GM18517 (cell line): ENCODE data around the gene TMEM235.

Experiments
- ATAC-seq: cut with Tn5 transposase; IDR thresholded peaks from one replicate; pipeline ENCODE4 v1.9.1; 2021; ENCODE audit warnings: mild to moderate bottlenecking, moderate library complexity; ENCODE audit not compliant: unreplicated experiment

Gene TMEM235

DNA sequence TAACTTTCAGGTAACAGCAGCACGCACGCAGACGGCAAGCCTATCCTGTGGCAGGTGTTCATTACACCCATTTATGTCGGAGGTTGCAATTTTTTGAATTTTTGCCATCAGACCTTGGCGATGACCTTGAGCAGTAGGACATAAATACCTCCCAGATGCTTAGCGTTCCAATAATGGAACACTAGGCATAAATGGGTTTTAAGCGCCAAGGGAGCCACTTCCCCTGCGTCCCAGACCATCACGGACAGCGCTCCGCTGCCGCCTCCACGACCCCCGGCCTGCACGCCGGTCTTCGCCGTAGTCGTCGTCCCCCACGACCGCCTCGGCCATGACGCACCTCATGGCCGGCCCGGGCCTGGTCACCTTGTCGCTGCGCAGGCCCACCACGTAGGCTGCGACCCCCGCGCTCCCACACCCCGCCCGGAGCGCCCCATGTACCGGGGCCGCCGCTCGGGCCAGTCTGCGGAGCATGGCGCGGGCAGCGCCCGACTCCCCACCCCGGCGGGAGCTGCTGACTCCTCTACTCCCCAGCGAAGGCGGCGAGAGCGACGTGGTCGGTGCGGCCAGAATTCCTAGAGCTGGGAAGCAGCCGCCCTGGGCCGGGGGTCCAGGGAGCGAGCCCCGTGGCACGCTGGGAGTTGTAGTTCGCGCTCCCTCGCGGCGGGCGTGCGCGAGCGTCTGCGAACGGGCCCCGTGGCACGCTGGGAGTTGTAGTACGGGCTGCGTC is 22.7 kb downstream of the TMEM235 start:
- ATAC-seq: no peak

DNA sequence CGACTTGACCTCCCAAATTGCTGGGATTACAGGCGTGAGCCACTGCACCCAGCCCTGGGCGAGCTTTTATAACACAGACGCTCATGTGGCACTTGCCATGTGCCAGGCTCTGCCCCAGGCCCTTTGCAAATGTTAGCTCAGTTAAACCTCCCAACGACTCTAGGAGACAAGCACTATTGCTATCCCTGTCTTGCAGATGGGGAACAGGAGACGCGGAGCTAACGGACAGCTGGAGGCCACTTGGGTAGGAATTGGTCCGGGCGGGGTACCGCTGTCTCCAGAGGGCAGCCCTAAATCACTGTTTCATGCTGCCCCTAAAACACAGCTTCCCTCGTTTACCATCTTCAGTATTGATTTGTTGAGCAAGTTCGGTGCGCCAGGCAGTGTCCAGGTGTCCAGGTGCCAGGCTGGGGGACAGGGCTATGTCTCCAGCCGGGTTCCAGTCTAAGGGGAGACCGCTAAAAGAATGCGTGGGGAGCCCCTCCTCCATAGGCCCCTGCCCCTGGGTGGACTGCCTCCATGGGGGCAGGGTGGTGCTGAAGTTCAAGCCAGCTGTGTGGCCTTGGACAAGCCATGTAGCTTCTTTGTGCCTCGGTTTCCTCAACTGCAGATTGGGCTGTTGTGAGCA is 23.7 kb downstream of the TMEM235 start:
- ATAC-seq: no peak

DNA sequence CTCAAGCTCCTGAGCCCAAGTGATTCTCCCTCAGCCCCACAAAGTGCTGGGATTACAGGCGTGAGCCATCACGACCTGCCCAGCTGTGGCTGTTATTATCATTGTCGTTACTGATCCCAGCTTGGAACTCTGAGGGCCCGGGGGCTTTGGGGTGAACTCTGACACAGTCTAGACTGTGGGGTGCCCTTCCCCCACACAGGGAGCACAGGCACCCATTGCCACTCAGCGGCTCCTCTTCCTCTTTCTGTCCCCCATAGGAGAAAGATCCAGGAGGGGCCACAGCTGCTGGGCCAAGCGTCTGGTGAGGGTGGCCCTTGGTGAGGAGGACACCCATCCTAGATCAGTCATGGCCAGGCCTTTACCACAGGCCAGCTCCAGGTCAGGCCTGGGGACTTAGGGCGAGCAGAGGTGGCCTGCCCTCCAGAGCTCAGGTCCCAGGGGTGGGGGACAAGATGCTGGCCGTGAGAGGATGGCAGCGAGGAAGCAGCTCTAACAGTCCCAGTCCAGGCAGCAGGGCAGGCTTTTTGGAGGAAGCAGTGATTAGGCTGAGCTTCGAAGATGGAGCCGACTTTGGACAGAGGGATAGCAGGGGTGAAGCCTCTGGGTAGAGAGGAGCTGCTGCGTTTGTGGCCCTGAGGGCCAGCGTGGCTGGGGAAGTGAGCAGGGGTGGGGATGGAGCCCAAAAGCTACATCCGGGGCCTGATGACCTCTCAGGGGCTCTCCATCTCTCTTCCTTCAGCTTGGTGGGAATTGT is 24.7 kb downstream of the TMEM235 start:
- ATAC-seq: no peak

DNA sequence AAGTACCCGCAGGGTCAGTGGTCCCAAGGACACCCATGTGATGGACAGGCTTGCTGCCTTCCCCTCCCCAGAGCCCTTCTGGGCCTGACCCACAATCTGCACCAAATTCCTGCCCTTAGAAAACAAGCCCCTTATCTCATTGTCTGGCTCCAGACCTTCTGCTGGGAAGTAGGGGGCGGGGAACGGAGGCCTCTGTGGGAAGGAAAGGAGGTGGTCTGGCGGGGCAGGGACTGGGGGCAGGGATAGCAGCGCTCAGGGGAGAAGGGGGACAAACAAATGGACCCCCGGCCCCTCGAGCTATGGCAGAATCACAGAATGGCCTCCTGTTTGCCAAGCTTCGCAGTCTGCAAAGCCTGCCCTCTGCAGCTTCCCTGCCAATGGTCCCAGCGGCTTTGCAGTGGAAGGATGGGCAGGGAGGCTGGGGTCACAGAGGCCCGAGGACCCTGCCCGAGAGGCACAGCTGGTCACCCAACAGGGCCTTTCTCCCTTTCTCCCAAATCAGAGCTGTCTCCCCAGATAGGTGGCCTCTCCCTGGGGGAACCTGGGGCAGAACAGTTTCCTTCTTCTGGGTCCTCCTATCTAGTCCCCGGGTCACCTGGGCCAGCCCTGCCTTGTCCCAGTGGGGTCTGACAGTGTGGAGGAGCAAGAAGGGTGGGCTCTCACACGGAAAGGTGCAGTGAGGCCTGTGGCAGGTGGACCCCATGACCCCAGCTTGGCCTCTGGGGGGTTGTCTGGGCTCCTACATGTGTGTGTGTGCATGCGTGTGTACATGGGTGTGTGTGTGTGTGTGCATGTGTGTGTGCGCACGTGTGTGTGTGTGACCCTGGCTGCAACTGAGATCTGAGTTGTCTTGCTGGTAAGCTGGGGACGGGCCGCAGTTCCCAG is 25.5 kb downstream of the TMEM235 start:
- ATAC-seq: no peak

DNA sequence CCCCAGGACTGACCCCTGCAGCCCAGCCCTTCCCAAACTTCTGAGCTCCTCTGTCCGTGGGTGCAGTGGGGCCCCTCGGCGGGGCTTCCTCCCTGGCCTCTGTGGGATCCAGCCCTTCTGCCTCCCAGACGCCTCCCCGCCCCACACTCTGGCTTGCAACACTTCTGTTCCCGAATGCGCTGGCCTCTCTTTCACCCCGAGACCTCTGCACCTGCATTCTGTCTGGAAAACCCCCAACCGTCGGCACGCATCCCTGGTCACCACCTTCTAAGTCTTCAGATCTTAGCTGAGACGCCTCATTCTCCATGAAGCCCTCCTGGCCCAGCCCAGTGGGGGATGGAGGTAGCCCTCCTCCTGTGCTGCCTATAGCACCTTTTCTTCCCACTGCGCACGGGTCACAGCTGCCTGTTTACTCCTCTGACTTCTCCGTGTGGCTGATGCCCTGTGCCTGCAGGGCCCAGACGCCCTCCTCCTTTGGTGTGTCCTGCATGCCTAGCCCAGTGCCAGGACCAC is 26.4 kb downstream of the TMEM235 start:
- ATAC-seq: no peak

DNA sequence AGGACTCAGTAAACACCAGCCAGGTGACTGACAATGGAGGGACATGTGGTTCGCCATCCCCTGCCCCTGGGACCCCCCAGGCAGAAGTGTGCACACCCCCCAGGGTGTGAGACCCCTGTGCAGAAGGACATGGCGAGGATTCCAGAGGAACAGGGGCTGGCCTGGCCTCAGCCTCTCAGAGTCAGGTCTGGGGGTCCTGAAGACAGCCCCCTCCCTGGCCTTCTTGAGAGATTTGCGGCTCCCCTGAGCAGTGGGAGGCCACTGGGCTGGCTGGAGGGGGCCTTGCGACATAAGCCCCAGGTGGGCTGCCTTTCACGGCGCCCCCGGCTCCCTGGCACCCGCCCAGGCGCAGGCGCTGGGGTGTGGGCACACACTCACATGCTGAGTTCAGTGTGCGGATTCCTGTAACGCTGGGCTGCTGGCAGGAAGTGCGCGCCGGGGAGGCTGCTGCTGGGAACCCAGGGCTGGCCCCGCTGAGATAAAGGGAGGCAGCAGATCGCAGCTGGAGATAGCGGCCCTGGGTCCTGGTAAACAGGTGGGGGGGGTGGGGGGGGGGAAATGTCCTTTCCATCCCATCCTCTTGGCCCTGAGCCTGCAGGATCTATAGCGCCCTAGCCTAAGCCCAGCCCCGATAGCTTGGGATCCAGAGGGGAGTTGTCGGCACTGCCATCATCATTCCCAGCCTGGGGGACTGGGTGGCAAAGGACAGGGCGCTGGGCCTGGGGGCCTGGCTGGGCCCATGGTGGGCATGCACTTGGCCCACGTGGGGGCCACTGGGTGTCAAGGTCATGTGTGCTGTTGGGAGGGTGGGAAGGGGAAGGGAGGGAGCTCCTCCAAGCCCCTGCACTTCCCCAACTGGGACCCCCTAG is 27.1 kb downstream of the TMEM235 start:
- ATAC-seq: no peak

DNA sequence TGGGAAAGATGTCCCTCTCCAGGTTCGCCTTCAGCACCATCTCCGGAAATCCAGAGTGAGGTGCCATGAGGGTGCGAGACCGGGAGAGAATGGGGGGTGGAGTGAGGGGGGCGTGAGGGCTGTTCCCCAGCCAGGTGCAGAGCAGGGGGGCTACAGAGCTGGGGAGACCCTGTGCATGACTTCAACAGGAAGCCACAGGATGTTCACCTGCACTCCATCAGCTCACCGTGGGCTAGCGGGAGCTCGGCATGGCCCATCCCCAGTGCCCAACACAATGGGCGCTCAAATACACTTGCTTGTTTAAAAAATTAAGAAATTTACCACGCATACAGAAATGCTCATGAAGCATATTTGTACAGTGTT is 27.7 kb downstream of the TMEM235 start:
- ATAC-seq: no peak

DNA sequence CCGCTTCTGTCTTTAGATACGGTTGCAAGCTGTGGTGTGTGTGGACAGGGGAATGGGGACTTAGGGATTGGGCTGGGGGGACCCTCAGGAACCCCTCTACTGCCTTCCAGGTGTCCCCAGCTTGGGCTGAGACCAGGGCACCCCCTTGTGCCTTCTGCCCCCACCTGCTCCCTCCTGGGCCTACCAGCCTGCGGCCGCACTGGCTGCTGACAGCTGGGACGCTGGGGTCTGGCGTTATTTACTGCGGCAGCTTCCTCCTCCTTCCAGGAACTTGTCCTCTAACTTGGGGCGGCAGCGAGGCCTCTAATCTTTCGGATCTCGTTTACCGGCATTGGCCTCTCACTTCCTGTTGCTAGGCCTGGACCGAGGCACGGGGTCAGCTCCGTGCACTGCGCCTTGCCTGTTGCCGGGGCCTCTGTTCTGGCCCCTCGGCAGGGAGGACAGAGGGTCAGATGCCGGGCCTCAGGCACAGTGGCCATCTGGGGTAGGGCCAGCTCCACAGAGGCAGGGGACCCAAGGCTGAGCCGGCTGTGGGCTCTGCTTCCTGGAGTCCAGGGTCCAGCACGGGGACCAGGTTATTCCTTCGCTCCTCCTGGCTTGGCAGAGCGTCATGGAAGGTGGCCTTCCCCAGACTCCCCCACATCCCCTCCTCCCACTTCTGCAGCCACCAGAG is 31.8 kb downstream of the TMEM235 start:
- no peak for ATAC-seq

DNA sequence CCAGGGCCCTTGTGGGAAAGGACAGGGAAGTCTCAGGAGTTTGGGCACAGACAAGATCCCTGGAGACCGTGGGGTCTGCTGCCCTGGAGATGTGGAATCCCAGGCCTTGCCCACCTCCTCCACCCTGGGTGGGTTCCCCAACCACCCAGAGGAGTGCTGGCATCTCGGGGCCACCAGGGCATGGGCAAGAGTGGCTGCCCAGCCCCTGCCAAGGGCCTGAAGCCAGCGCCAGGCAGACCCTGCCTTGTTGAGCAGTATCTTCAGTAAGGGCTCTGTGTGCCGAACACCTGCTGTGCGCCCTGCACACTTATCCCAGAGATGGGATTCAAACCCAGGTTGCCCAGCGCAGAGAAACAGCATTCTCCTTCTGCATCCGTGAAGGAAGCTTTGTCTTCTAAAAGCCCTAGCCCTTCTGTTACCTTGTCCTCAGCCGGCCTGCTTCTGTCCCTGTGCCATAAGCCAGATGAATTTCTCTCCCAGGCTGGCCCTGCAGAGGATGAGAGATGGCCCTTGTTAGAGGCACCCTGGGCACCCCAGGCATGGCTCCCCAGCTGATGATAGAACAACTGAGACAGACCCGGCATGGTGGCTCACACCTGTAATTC is 32.4 kb downstream of the TMEM235 start:
- no peak for ATAC-seq

DNA sequence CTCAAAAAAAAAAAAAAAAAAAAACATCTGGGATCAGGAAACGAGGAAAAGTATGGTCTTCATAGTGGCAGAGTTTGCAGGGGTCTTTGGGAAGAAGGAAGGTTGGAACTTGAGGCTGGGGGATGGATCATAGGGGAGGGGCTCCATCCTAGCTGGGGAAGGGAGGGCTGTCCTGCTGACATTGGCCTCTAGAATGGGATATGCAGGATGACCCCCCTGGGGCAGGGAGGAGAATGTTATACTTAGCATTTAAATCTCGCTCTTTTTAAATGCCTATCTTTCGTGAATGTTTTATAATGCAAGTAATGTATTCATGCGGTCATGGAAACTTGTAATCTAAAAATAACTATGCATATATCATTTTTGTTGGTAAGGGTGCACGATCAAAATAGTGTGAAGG is 33.2 kb downstream of the TMEM235 start:
- no peak for ATAC-seq

DNA sequence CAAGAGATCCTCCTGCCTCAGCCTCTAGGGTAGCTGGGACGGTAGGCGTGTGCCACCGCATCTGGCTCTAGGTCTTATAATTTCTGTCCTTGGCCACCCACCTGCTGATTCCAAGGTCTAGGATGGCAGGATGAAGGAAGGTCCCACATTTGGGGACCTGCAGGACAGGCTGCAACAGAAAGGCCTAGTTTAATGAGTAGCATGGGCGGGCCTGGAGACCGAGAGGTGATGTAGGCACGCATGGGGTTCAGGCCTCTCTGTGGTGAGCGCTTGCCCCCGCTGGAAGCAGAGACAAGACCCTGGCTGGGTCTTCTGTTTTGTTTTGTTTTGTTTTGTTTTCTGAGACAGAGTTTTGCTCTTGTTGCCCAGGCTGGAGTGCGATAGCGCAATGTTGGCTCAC is 33.7 kb downstream of the TMEM235 start:
- no peak for ATAC-seq

DNA sequence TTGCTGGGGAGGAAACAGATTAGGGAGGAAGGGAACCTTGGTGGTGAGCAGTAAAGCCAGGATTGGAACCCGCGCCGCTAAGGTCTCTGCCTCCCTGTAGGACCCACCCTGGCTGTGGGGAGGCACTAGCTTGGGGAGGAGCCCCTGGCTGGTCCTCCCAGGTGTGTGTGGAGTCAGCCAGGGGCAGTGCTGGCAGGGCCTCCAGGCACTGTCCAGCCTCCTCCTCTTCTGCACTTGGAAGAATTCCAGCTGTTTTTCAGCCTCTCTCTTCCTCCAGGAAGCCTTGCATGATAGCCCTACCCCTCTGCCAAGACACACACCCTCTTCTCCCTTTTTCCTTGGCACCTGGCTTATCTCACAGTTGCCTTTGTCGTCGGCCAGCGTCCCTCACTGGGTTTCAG is 34.8 kb downstream of the TMEM235 start:
- no peak for ATAC-seq

DNA sequence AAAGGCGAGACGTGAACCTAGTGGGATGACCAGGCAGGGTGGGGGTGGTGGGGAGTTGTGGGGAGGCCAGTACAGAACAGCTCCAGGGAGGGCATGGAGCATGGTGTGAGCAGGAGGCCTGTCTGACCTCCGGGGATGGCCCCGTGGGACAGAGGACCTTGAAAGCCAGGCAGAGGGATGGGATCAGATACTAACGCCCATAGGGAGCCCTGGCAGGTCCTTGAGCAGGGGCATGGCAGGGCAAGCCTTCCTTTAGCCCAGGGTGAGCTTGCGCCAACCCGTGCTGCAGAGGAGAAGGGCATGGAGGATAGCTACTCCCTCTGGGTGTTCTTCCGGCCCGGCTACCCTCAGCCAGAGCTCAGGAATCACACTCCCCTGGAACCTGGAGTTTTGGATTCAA is 35.3 kb downstream of the TMEM235 start:
- no peak for ATAC-seq

DNA sequence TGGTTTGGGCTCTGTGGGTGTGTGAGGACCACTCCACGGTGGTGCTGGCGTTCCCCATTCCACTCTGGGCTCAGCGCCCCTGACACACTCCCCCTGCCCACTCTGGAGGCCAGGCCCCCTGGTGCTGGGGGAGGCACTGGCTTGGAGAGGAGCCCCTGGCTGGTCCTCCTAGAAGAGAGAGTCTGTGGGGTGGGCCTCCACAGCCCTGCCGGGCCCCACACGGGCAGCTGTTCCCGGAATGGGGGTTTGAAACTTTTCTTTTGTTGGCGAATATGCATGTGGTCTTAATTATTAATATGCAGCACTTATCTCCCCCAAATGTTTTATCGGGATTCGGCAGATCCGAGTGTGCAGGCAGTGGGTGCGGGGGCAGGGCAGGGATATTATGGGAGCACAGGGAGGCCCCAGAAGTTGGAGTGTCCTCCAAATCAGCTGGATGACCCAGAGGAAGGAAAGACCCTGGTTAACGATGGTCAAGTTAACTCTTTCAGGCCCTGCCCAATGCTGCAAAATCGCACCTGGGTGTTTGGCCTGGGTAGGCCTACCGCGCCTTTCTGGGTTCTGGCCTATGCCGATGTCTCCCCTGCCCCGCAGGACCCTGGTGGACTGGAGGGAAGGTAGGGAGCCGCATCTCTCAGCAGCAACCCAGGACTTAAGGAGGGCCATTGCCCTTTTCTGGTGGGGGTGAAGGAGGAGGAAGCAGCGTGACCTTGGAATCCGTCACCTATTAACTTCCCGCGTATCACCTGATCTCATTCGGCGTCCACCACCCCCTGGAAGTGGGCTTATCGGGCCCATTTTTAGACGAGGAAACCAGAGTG is 36.0 kb downstream of the TMEM235 start:
- ATAC-seq: no peak

DNA sequence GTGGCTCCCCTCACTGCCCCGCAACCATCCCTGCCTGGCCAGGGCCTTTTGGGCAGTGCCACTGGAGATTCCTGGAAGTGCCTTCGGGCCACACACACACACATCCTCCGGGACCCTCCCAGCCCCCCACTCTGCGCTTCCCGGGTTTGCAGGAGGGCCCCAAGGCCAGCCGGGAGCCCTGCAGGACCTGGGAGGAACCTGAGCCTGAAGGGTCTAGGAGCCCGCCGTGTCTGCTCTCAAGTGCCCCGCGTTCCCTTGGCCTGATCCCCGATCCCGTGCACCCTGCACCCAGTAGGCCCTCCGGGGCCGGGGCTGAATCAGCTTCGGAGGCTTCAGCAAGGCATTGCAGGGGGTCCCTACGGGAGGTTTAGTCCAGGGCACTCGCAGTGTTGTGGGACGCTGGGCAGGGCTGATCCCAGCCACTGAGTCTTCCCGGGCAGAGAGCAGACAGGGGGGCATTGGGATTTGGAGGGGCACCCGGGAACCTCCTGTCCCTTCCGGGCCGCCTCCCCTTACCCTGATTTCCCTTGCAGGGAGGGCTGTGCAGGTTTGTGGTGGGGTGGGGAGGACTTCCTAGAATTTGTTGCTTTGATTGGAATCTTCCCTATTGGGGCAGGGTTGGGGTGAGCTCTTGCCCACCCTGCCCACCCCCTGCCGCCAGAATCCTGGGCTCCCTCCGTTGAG is 36.9 kb downstream of the TMEM235 start:
- no peak for ATAC-seq

DNA sequence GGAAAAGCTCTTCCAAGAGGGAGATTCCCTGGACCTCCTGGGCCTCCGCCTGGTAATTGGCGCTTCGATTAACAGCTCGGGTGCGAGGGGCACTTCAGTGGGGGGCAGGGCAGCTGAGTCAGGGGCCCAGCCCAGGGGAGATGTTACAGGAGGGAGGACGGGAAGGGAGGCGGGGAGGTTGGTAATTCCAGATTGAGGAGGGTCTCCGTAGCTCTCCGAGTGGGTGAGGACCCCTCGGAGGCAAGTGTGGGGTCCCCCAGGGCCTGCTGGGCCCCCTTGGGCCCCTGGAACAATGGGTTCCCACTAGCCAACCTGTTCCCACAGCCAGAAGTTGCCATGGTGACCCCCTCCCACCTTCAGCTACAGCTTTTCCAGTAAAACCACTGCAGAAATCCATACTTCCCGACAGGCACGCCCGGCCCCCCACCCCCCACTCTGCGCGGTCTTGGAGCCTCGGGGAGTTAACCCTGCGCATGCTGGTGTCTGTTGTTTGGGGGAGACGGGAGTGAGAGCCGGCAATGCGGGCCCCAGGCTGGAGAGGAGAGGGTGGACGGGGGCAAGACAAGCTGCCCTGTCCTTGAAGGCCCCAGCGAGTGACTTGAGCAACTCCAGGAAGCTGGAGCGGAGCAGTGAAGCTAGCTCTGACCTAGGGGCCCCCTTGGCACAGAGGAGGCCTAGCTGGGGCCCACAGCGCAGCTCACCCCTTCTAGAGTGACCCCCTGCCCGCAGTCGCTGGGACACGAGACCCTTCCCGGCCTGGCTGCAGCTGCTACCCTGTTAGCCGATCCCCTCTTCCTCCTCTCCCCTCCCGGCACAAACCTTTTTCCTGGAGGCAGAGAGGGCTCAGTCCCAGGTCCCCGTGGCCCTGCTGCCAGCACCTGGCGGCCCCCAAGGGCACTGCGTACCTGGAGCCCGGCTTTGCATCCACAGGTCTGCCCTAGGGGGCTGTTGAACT is 37.8 kb downstream of the TMEM235 start:
- ATAC-seq: no peak
